ENCODE results near the gene DMAP1.
"Not testable (repeated sequence)": the region's sequence is repeated elsewhere in the genome, so short reads cannot be mapped to it uniquely, and the experiment has no call there.

Gene DMAP1
- 54.2 to 82.0 (median 66.2) reads per million in 9 experiments for total RNA-seq

- Mint-ChIP-seq H3K27me3 (no peaks in the 10 kb centered on the region), H3K36me3 (ENCODE audit: insufficient read depth) (peaks cover 15% of the 10 kb centered on the region), H3K27ac (peak within 1 kb of the TSS; percentile 94), H3K9me3 (no peaks in the 10 kb centered on the region), H3K4me1 (ENCODE audit: low read depth in 2 of 2) (peaks cover 35 to 47% of the 10 kb centered on the region in 2 donors), H3K4me3 (peak within 1 kb of the TSS; percentile 90 to 91)
- DNase-seq (peak; percentile 82 to 90 (median 89)), ATAC-seq (replicated peaks) (peak; percentile 85)
These were observed at the start of gene DMAP1 for GRCh38 chr1:44213222-44214112. Gene DMAP1, plus strand, starts transcription at chr1:44213471. Its CDS starts 283 bp downstream, at chr1:44213754.

- no peak overlapping the region for H3K27ac Mint-ChIP-seq
- peaks cover 5 to 6% of the 10 kb centered on the region in 2 donors for H3K4me1 Mint-ChIP-seq (ENCODE audit: low read depth in 2 of 2)
- no peak for DNase-seq
- ATAC-seq (replicated peaks) = no peak
- no peaks in the 10 kb centered on the region for H3K36me3 Mint-ChIP-seq (ENCODE audit: insufficient read depth)
- H3K27me3 Mint-ChIP-seq = peaks cover 35 to 76% of the 10 kb centered on the region in 2 donors
- peaks cover 0 to 13% of the 10 kb centered on the region in 2 donors for H3K9me3 Mint-ChIP-seq
- no peak overlapping the region for H3K4me3 Mint-ChIP-seq
These were observed 44.7 kb upstream of the DMAP1 start for GRCh38 chr1:44168520-44169098.

- DNase-seq (no peak), ATAC-seq (replicated peaks) (no peak)
- Mint-ChIP-seq H3K4me1 (ENCODE audit: low read depth in 2 of 2) (peaks cover 5 to 6% of the 10 kb centered on the region in 2 donors), H3K4me3 (no peak overlapping the region), H3K36me3 (ENCODE audit: insufficient read depth) (no peaks in the 10 kb centered on the region), H3K27me3 (peaks cover 41 to 70% of the 10 kb centered on the region in 2 donors), H3K9me3 (peaks cover 0 to 13% of the 10 kb centered on the region in 2 donors), H3K27ac (no peak overlapping the region)
These were observed 42.9 kb upstream of the DMAP1 start for GRCh38 chr1:44170281-44170823.

GRCh38 chr1:44174630-44175029 is 38.6 kb upstream of the DMAP1 start:
- no peak overlapping the region for H3K27ac Mint-ChIP-seq
- no peaks in the 10 kb centered on the region for H3K9me3 Mint-ChIP-seq
- H3K4me3 Mint-ChIP-seq = no peak overlapping the region
- H3K4me1 Mint-ChIP-seq (ENCODE audit: low read depth in 2 of 2) = no peaks in the 10 kb centered on the region
- peaks cover 30 to 33% of the 10 kb centered on the region in 2 donors for H3K27me3 Mint-ChIP-seq
- ATAC-seq (replicated peaks) (no peak), DNase-seq (no peak)
- H3K36me3 Mint-ChIP-seq (ENCODE audit: insufficient read depth) = no peaks in the 10 kb centered on the region

- no peaks in the 10 kb centered on the region for H3K9me3 Mint-ChIP-seq
- ATAC-seq (replicated peaks) = no peak
- H3K36me3 Mint-ChIP-seq (ENCODE audit: insufficient read depth) = no peaks in the 10 kb centered on the region
- DNase-seq = no peak
- no peak overlapping the region for H3K4me3 Mint-ChIP-seq
- H3K27ac Mint-ChIP-seq = no peak overlapping the region
- H3K4me1 Mint-ChIP-seq (ENCODE audit: low read depth in 2 of 2) = no peaks in the 10 kb centered on the region
- H3K27me3 Mint-ChIP-seq = peaks cover 0 to 9% of the 10 kb centered on the region in 2 donors
These were observed 12.9 kb upstream of the DMAP1 start for GRCh38 chr1:44200336-44200735.

GRCh38 chr1:44206545-44206944 is 6.7 kb upstream of the DMAP1 start:
- H3K9me3 Mint-ChIP-seq; H3K4me3 Mint-ChIP-seq; H3K4me1 Mint-ChIP-seq (ENCODE audit: low read depth in 2 of 2); ATAC-seq (replicated peaks); H3K27me3 Mint-ChIP-seq; H3K27ac Mint-ChIP-seq; DNase-seq; H3K36me3 Mint-ChIP-seq (ENCODE audit: insufficient read depth): not testable (repeated sequence)

GRCh38 chr1:44208226-44208625 is 5.0 kb upstream of the DMAP1 start:
- Mint-ChIP-seq H3K27ac (no peak overlapping the region), H3K4me3 (no peak overlapping the region), H3K4me1 (ENCODE audit: low read depth in 2 of 2) (peaks cover 10 to 14% of the 10 kb centered on the region in 2 donors), H3K36me3 (ENCODE audit: insufficient read depth) (peaks cover 7% of the 10 kb centered on the region), H3K9me3 (no peaks in the 10 kb centered on the region), H3K27me3 (peaks cover 0 to 3% of the 10 kb centered on the region in 2 donors)
- DNase-seq (no peak), ATAC-seq (replicated peaks) (no peak)

- Mint-ChIP-seq H3K27me3 (no peaks in the 10 kb centered on the region), H3K27ac (no peak overlapping the region), H3K4me3 (no peak overlapping the region), H3K9me3 (no peaks in the 10 kb centered on the region), H3K4me1 (ENCODE audit: low read depth in 2 of 2) (peaks cover 27 to 31% of the 10 kb centered on the region in 2 donors), H3K36me3 (ENCODE audit: insufficient read depth) (peaks cover 12% of the 10 kb centered on the region)
- ATAC-seq (replicated peaks) (no peak), DNase-seq (no peak)
These were observed 2.7 kb upstream of the DMAP1 start for GRCh38 chr1:44210595-44210994.

GRCh38 chr1:44212355-44213221 is 683 bp upstream of the DMAP1 start:
- peak; percentile 67 for ATAC-seq (replicated peaks)
- peaks cover 12% of the 10 kb centered on the region for H3K36me3 Mint-ChIP-seq (ENCODE audit: insufficient read depth)
- H3K27me3 Mint-ChIP-seq = no peaks in the 10 kb centered on the region
- H3K27ac Mint-ChIP-seq = peak overlapping the region; percentile 94
- peaks cover 33 to 44% of the 10 kb centered on the region in 2 donors for H3K4me1 Mint-ChIP-seq (ENCODE audit: low read depth in 2 of 2)
- DNase-seq = peak; percentile 24 to 30 (median 27)
- no peaks in the 10 kb centered on the region for H3K9me3 Mint-ChIP-seq
- H3K4me3 Mint-ChIP-seq = peak overlapping the region; percentile 90 to 91

GRCh38 chr1:44217809-44218410 is 4.6 kb downstream of the DMAP1 start:
- Mint-ChIP-seq H3K4me3 (no peak overlapping the region), H3K27ac (no peak overlapping the region), H3K27me3 (no peaks in the 10 kb centered on the region), H3K4me1 (ENCODE audit: low read depth in 2 of 2) (peaks cover 33 to 36% of the 10 kb centered on the region in 2 donors), H3K9me3 (no peaks in the 10 kb centered on the region), H3K36me3 (ENCODE audit: insufficient read depth) (peaks cover 29% of the 10 kb centered on the region)
- ATAC-seq (replicated peaks) (peak; percentile 39), DNase-seq (peak; percentile 61 to 76 (median 63))

- no peaks in the 10 kb centered on the region for H3K27me3 Mint-ChIP-seq
- no peak overlapping the region for H3K27ac Mint-ChIP-seq
- no peak overlapping the region for H3K4me3 Mint-ChIP-seq
- peaks cover 31 to 32% of the 10 kb centered on the region in 2 donors for H3K4me1 Mint-ChIP-seq (ENCODE audit: low read depth in 2 of 2)
- no peak for ATAC-seq (replicated peaks)
- no peak for DNase-seq
- H3K36me3 Mint-ChIP-seq (ENCODE audit: insufficient read depth) = peaks cover 24% of the 10 kb centered on the region
- H3K9me3 Mint-ChIP-seq = no peaks in the 10 kb centered on the region
These were observed 5.4 kb downstream of the DMAP1 start for GRCh38 chr1:44218503-44219300.

GRCh38 chr1:44219301-44219626 is 6.0 kb downstream of the DMAP1 start:
- DNase-seq = no peak
- H3K9me3 Mint-ChIP-seq = no peaks in the 10 kb centered on the region

More at GRCh38 chr1:44219301-44219626, 6.0 kb downstream of the DMAP1 start:
- H3K27me3 Mint-ChIP-seq = no peaks in the 10 kb centered on the region
- no peak overlapping the region for H3K4me3 Mint-ChIP-seq
- H3K27ac Mint-ChIP-seq = no peak overlapping the region
- peaks cover 28 to 31% of the 10 kb centered on the region in 2 donors for H3K4me1 Mint-ChIP-seq (ENCODE audit: low read depth in 2 of 2)
- H3K36me3 Mint-ChIP-seq (ENCODE audit: insufficient read depth) = peaks cover 22% of the 10 kb centered on the region
- ATAC-seq (replicated peaks) = no peak
